ENCODE results near the gene TSPAN11.
"Not testable (repeated sequence)": the region's sequence is repeated elsewhere in the genome, so short reads cannot be mapped to it uniquely, and the experiment has no call there.

The TSPAN11 gene

GRCh38 chr12:31000751-31001150, 74.2 kb downstream of the TSPAN11 start:
- no peak for DNase-seq (ENCODE audit: low read depth in 2 of 3, low spot score in 1 of 3)

GRCh38 chr12:31001581-31002360, 75.2 kb downstream of the TSPAN11 start:
- no peak for DNase-seq (ENCODE audit: low read depth in 2 of 3, low spot score in 1 of 3)

GRCh38 chr12:31002361-31002725, 75.8 kb downstream of the TSPAN11 start:
- no peak for DNase-seq (ENCODE audit: low read depth in 2 of 3, low spot score in 1 of 3)

GRCh38 chr12:31002999-31003398, 76.5 kb downstream of the TSPAN11 start:
- DNase-seq (ENCODE audit: low read depth in 2 of 3, low spot score in 1 of 3), result no peak

- no peak for DNase-seq (ENCODE audit: low read depth in 2 of 3, low spot score in 1 of 3)
Measured at GRCh38 chr12:31003861-31004640, 77.5 kb downstream of the TSPAN11 start.

- no peak for DNase-seq (ENCODE audit: low read depth in 2 of 3, low spot score in 1 of 3)
Measured at GRCh38 chr12:31004666-31005065, 78.1 kb downstream of the TSPAN11 start.

- no peak for DNase-seq (ENCODE audit: low read depth in 2 of 3, low spot score in 1 of 3)
Measured at GRCh38 chr12:31005256-31005943, 78.9 kb downstream of the TSPAN11 start.

GRCh38 chr12:31005944-31006361, 79.4 kb downstream of the TSPAN11 start:
- DNase-seq (ENCODE audit: low read depth in 2 of 3, low spot score in 1 of 3), result no peak

- no peak for DNase-seq (ENCODE audit: low read depth in 2 of 3, low spot score in 1 of 3)
Measured at GRCh38 chr12:31006416-31007152, 80.0 kb downstream of the TSPAN11 start.

- DNase-seq (ENCODE audit: low read depth in 2 of 3, low spot score in 1 of 3), result no peak
Measured at GRCh38 chr12:31007153-31007495, 80.6 kb downstream of the TSPAN11 start.

GRCh38 chr12:31007636-31008175, 81.2 kb downstream of the TSPAN11 start:
- no peak for DNase-seq (ENCODE audit: low read depth in 2 of 3, low spot score in 1 of 3)

GRCh38 chr12:31008241-31008761, 81.8 kb downstream of the TSPAN11 start:
- DNase-seq (ENCODE audit: low read depth in 2 of 3, low spot score in 1 of 3), result no peak

- DNase-seq (ENCODE audit: low read depth in 2 of 3, low spot score in 1 of 3), result no peak
Measured at GRCh38 chr12:31008961-31009840, 82.7 kb downstream of the TSPAN11 start.

GRCh38 chr12:31009976-31010375, 83.4 kb downstream of the TSPAN11 start:
- DNase-seq (ENCODE audit: low read depth in 2 of 3, low spot score in 1 of 3), result no peak

GRCh38 chr12:31011336-31011735, 84.8 kb downstream of the TSPAN11 start:
- no peak for DNase-seq (ENCODE audit: low read depth in 2 of 3, low spot score in 1 of 3)

GRCh38 chr12:31011746-31012566, 85.4 kb downstream of the TSPAN11 start:
- DNase-seq (ENCODE audit: low read depth in 2 of 3, low spot score in 1 of 3), result no peak

- not testable (repeated sequence) for DNase-seq (ENCODE audit: low read depth in 2 of 3, low spot score in 1 of 3)
Measured at GRCh38 chr12:31012567-31012891, 86.0 kb downstream of the TSPAN11 start.

GRCh38 chr12:31015215-31015614, 88.7 kb downstream of the TSPAN11 start:
- DNase-seq (ENCODE audit: low read depth in 2 of 3, low spot score in 1 of 3), result no peak

GRCh38 chr12:31016057-31016456, 89.5 kb downstream of the TSPAN11 start:
- no peak for DNase-seq (ENCODE audit: low read depth in 2 of 3, low spot score in 1 of 3)

Measured in stimulated activated CD4-positive, alpha-beta T cell treated with anti-CD3 and anti-CD28 coated beads, Interleukin-12 subunit alpha, Interleukin-12 subunit beta, amount 100 ng/mL, for 48 hours (primary cell).